Stimulated activated naive CD8-positive, alpha-beta T cell treated with anti-CD3 and anti-CD28 coated beads, Interleukin-15, Interleukin-2, amounts not matched to agents 100 ng/mL and 50 ng/mL, for 24 hours (primary cell): ENCODE results near the gene ZNHIT6.
"Not testable (repeated sequence)": the region's sequence is repeated elsewhere in the genome, so short reads cannot be mapped to it uniquely, and the experiment has no call there.

Source experiments
- H3K27ac Mint-ChIP-seq: one replicate; pipeline ENCODE4 v1.8.0; 2021; ENCODE audit warnings: mild to moderate bottlenecking, mixed read lengths
- H3K27me3 Mint-ChIP-seq: one replicate; pipeline ENCODE4 v1.8.0; 2021; ENCODE audit warnings: mixed read lengths
- H3K36me3 Mint-ChIP-seq: one replicate; pipeline ENCODE4 v1.8.0; 2021; ENCODE audit warnings: low read depth, mixed read lengths
- H3K4me1 Mint-ChIP-seq: one replicate; pipeline ENCODE4 v1.8.0; 2021; ENCODE audit warnings: low read depth, mixed read lengths
- H3K4me3 Mint-ChIP-seq: one replicate; pipeline ENCODE4 v1.8.0; 2021; ENCODE audit warnings: mild to moderate bottlenecking, mixed read lengths
- H3K9me3 Mint-ChIP-seq: one replicate; pipeline ENCODE4 v1.8.0; 2021; ENCODE audit warnings: mixed read lengths

ZNHIT6 gene

GRCh38 chr1:85652327-85652726, 55.9 kb downstream of the ZNHIT6 start:
- no peaks in the 10 kb centered on the region for H3K27me3 Mint-ChIP-seq
- H3K27ac Mint-ChIP-seq, result no peak overlapping the region
- peaks cover 16% of the 10 kb centered on the region for H3K9me3 Mint-ChIP-seq
- no peak overlapping the region for H3K4me3 Mint-ChIP-seq
- H3K4me1 Mint-ChIP-seq, result no peaks in the 10 kb centered on the region
- peaks cover 84% of the 10 kb centered on the region for H3K36me3 Mint-ChIP-seq

GRCh38 chr1:85650645-85651044, 57.6 kb downstream of the ZNHIT6 start:
- no peak overlapping the region for H3K4me3 Mint-ChIP-seq
- no peak overlapping the region for H3K27ac Mint-ChIP-seq
- H3K27me3 Mint-ChIP-seq, result no peaks in the 10 kb centered on the region
- peaks cover 73% of the 10 kb centered on the region for H3K36me3 Mint-ChIP-seq
- no peaks in the 10 kb centered on the region for H3K4me1 Mint-ChIP-seq
- peaks cover 16% of the 10 kb centered on the region for H3K9me3 Mint-ChIP-seq

GRCh38 chr1:85649591-85649990, 58.6 kb downstream of the ZNHIT6 start:
- Mint-ChIP-seq H3K4me3 (no peak overlapping the region), H3K9me3 (peaks cover 18% of the 10 kb centered on the region), H3K27me3 (no peaks in the 10 kb centered on the region), H3K27ac (no peak overlapping the region), H3K4me1 (no peaks in the 10 kb centered on the region), H3K36me3 (peaks cover 67% of the 10 kb centered on the region)

GRCh38 chr1:85641598-85642556, 66.4 kb downstream of the ZNHIT6 start:
- H3K27me3 Mint-ChIP-seq, H3K4me1 Mint-ChIP-seq, H3K27ac Mint-ChIP-seq, H3K4me3 Mint-ChIP-seq: not testable (repeated sequence)
- H3K36me3 Mint-ChIP-seq, result peaks cover 62% of the 10 kb centered on the region
- H3K9me3 Mint-ChIP-seq, result peaks cover 36% of the 10 kb centered on the region

- H3K4me1 Mint-ChIP-seq, H3K4me3 Mint-ChIP-seq, H3K27ac Mint-ChIP-seq, H3K27me3 Mint-ChIP-seq: not testable (repeated sequence)
- Mint-ChIP-seq H3K9me3 (peaks cover 37% of the 10 kb centered on the region), H3K36me3 (peaks cover 80% of the 10 kb centered on the region)
Measured at GRCh38 chr1:85639920-85640319, 68.3 kb downstream of the ZNHIT6 start.

- Mint-ChIP-seq H3K9me3 (peaks cover 37% of the 10 kb centered on the region), H3K4me1 (peaks cover 3% of the 10 kb centered on the region), H3K27ac (no peak overlapping the region), H3K36me3 (peaks cover 77% of the 10 kb centered on the region), H3K4me3 (no peak overlapping the region), H3K27me3 (no peaks in the 10 kb centered on the region)
Measured at GRCh38 chr1:85638412-85638811, 69.8 kb downstream of the ZNHIT6 start.

- Mint-ChIP-seq H3K27ac (no peak overlapping the region), H3K4me1 (no peaks in the 10 kb centered on the region), H3K9me3 (peaks cover 15% of the 10 kb centered on the region), H3K36me3 (peaks cover 65% of the 10 kb centered on the region), H3K27me3 (no peaks in the 10 kb centered on the region), H3K4me3 (no peak overlapping the region)
Measured at GRCh38 chr1:85630493-85630892, 77.7 kb downstream of the ZNHIT6 start.

- peaks cover 64% of the 10 kb centered on the region for H3K36me3 Mint-ChIP-seq
- H3K4me1 Mint-ChIP-seq, result no peaks in the 10 kb centered on the region
- no peak overlapping the region for H3K27ac Mint-ChIP-seq
Measured at GRCh38 chr1:85629532-85629920, 78.7 kb downstream of the ZNHIT6 start.

GRCh38 chr1:85628791-85629531, 79.3 kb downstream of the ZNHIT6 start:
- Mint-ChIP-seq H3K27ac (no peak overlapping the region), H3K4me3 (no peak overlapping the region), H3K36me3 (peaks cover 68% of the 10 kb centered on the region), H3K27me3 (no peaks in the 10 kb centered on the region), H3K4me1 (no peaks in the 10 kb centered on the region), H3K9me3 (peaks cover 19% of the 10 kb centered on the region)

More at GRCh38 chr1:85629532-85629920, 78.7 kb downstream of the ZNHIT6 start:
- H3K9me3 Mint-ChIP-seq, result peaks cover 15% of the 10 kb centered on the region
- no peaks in the 10 kb centered on the region for H3K27me3 Mint-ChIP-seq
- H3K4me3 Mint-ChIP-seq, result no peak overlapping the region

- H3K27me3 Mint-ChIP-seq, result no peaks in the 10 kb centered on the region
- no peak overlapping the region for H3K4me3 Mint-ChIP-seq
- H3K9me3 Mint-ChIP-seq, result peaks cover 26% of the 10 kb centered on the region
- peaks cover 6% of the 10 kb centered on the region for H3K4me1 Mint-ChIP-seq
- no peak overlapping the region for H3K27ac Mint-ChIP-seq
- peaks cover 81% of the 10 kb centered on the region for H3K36me3 Mint-ChIP-seq
Measured at GRCh38 chr1:85626818-85627217, 81.4 kb downstream of the ZNHIT6 start.

GRCh38 chr1:85624361-85624760, 83.9 kb downstream of the ZNHIT6 start:
- Mint-ChIP-seq H3K9me3 (peaks cover 41% of the 10 kb centered on the region), H3K36me3 (peaks cover 86% of the 10 kb centered on the region), H3K4me1 (peaks cover 6% of the 10 kb centered on the region), H3K27me3 (no peaks in the 10 kb centered on the region), H3K27ac (no peak overlapping the region), H3K4me3 (no peak overlapping the region)

DNA sequence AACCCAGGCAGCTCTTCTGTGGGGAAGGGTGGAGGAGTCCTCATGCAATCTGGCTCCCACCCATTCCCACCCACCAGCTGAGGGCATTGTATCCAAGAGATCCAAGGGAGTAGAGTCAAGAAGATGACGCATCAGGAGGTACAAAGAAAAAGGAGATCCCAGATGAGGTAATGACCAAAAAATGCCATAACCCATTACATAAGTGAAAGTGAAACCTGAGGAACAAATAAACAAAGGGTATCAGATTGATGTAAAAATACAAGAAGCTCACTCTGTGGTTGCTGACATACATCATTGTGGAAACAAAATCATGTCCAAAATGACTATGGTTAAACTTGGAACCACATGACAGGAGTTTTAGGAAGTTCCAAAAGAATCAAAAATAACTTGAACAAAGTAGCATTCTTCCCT, 85.2 kb downstream of the ZNHIT6 start:
- H3K4me1 Mint-ChIP-seq, result peaks cover 6% of the 10 kb centered on the region
- no peak overlapping the region for H3K4me3 Mint-ChIP-seq
- peaks cover 85% of the 10 kb centered on the region for H3K36me3 Mint-ChIP-seq
- H3K9me3 Mint-ChIP-seq, result peaks cover 45% of the 10 kb centered on the region
- H3K27me3 Mint-ChIP-seq, result no peaks in the 10 kb centered on the region
- no peak overlapping the region for H3K27ac Mint-ChIP-seq

DNA sequence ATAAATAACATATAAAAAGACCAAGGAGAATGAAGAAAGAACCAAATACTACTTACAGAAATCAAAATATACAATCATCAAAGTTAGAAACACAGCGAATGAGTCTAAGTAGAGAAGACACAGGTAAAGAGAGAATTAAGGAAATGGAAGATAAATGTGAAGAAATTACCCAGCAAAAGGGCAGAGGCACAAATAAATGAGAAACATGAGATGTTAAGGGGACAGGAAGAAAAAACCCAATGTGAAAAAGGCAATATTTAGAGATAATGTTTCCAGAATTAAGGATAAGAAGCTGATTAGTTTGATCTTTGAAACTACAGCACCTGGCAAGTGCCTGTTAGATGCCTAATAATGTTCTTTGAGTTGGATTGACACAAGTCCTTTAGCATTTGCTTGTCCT, 86.8 kb downstream of the ZNHIT6 start:
- H3K36me3 Mint-ChIP-seq, result peaks cover 76% of the 10 kb centered on the region
- no peaks in the 10 kb centered on the region for H3K27me3 Mint-ChIP-seq
- peaks cover 37% of the 10 kb centered on the region for H3K9me3 Mint-ChIP-seq
- peaks cover 6% of the 10 kb centered on the region for H3K4me1 Mint-ChIP-seq
- no peak overlapping the region for H3K27ac Mint-ChIP-seq
- no peak overlapping the region for H3K4me3 Mint-ChIP-seq

GRCh38 chr1:85617633-85618100, 90.6 kb downstream of the ZNHIT6 start:
- H3K9me3 Mint-ChIP-seq, result peaks cover 29% of the 10 kb centered on the region
- no peak overlapping the region for H3K4me3 Mint-ChIP-seq
- H3K27ac Mint-ChIP-seq, result no peak overlapping the region
- peaks cover 44% of the 10 kb centered on the region for H3K36me3 Mint-ChIP-seq
- no peaks in the 10 kb centered on the region for H3K27me3 Mint-ChIP-seq
- no peaks in the 10 kb centered on the region for H3K4me1 Mint-ChIP-seq

DNA sequence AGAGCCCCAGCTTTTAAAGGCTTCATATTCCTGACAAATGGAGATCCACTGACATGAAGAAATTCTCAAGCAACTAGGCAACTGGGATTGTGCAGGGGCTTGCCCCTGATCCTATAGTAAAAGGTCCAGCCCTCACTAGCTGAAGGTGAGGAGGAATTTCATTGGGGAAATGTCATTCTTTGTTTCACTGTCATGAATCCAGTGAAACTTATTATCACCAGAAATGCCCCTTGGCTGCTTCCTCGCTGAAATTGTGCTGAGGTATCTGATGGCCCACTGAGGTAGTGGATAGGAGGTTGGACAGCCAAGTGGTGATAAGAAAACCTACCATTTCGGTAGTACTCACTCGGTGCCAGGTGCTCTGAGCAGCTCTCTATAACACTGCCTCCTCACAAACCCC, 91.5 kb downstream of the ZNHIT6 start:
- H3K4me1 Mint-ChIP-seq, result no peaks in the 10 kb centered on the region
- peaks cover 34% of the 10 kb centered on the region for H3K36me3 Mint-ChIP-seq
- no peaks in the 10 kb centered on the region for H3K27me3 Mint-ChIP-seq
- peaks cover 22% of the 10 kb centered on the region for H3K9me3 Mint-ChIP-seq
- H3K4me3 Mint-ChIP-seq, result no peak overlapping the region
- H3K27ac Mint-ChIP-seq, result no peak overlapping the region
